HG03442 (cell line): Measurements from ENCODE around the gene ITGA1.
A peak's percentile ranks its signal among the peaks of the same experiment; 100 is the strongest.
"Not testable (repeated sequence)": the region's sequence is repeated elsewhere in the genome, so short reads cannot be mapped to it uniquely, and the experiment has no call there.

ENCODE experiments used
- ATAC-seq: cut with Tn5 transposase; IDR thresholded peaks from one replicate; pipeline ENCODE4 v1.9.1; 2021; ENCODE audit warnings: mild to moderate bottlenecking, moderate library complexity; ENCODE audit not compliant: unreplicated experiment

Gene ITGA1

GRCh38 chr5:52827815-52828214, 40.1 kb downstream of the ITGA1 start:
- ATAC-seq = no peak

GRCh38 chr5:52829664-52830063, 41.9 kb downstream of the ITGA1 start:
- no peak for ATAC-seq

GRCh38 chr5:52830650-52831049, 42.9 kb downstream of the ITGA1 start:
- no peak for ATAC-seq

GRCh38 chr5:52831786-52832511, 44.2 kb downstream of the ITGA1 start:
- ATAC-seq = no peak

GRCh38 chr5:52834320-52834719, 46.6 kb downstream of the ITGA1 start:
- ATAC-seq = no peak

- ATAC-seq = no peak
Observed at GRCh38 chr5:52837068-52837467, 49.4 kb downstream of the ITGA1 start.

GRCh38 chr5:52837591-52838001, 49.9 kb downstream of the ITGA1 start:
- ATAC-seq = no peak

- ATAC-seq = no peak
Observed at GRCh38 chr5:52838326-52839015, 50.8 kb downstream of the ITGA1 start.

GRCh38 chr5:52839285-52839684, 51.6 kb downstream of the ITGA1 start:
- no peak for ATAC-seq

- ATAC-seq = no peak
Observed at GRCh38 chr5:52840277-52841050, 52.7 kb downstream of the ITGA1 start.

GRCh38 chr5:52841114-52841513, 53.4 kb downstream of the ITGA1 start:
- ATAC-seq = no peak

- no peak for ATAC-seq
Observed at GRCh38 chr5:52842111-52842510, 54.4 kb downstream of the ITGA1 start.

- ATAC-seq = no peak
Observed at GRCh38 chr5:52844885-52845284, 57.2 kb downstream of the ITGA1 start.

GRCh38 chr5:52846182-52846842, 58.6 kb downstream of the ITGA1 start:
- no peak for ATAC-seq

- not testable (repeated sequence) for ATAC-seq
Observed at GRCh38 chr5:52848688-52849087, 61.0 kb downstream of the ITGA1 start.

GRCh38 chr5:52849544-52849943, 61.8 kb downstream of the ITGA1 start:
- ATAC-seq = no peak

- ATAC-seq = no peak
Observed at GRCh38 chr5:52853650-52854049, 65.9 kb downstream of the ITGA1 start.

GRCh38 chr5:52854301-52854700, 66.6 kb downstream of the ITGA1 start:
- no peak for ATAC-seq

GRCh38 chr5:52854949-52855348, 67.2 kb downstream of the ITGA1 start:
- ATAC-seq = no peak

GRCh38 chr5:52856564-52856963, 68.8 kb downstream of the ITGA1 start:
- peak; percentile 73 for ATAC-seq

GRCh38 chr5:52859628-52860027, 71.9 kb downstream of the ITGA1 start:
- no peak for ATAC-seq
